ENCODE measurements around the gene AIF1L. TPM values are rescaled to one million over a fixed set of nuclear protein-coding genes. Genes with fewer than 3 reads are reported as not detected.
A peak's percentile ranks its signal among the peaks of the same experiment; 100 is the strongest.

Gene AIF1L
- total RNA-seq, 1 experiment from 2014 or later, result 3.5 TPM

- no peak for DNase-seq (ENCODE audit: low read depth)
These were observed 19.8 kb upstream of the AIF1L start for GRCh38 chr9:131076347-131077195.

GRCh38 chr9:131078427-131079366 lies 17.6 kb upstream of the AIF1L start:
- DNase-seq (ENCODE audit: low read depth), result no peak

- DNase-seq (ENCODE audit: low read depth), result no peak
These were observed 15.7 kb upstream of the AIF1L start for GRCh38 chr9:131080589-131080988.

DNA sequence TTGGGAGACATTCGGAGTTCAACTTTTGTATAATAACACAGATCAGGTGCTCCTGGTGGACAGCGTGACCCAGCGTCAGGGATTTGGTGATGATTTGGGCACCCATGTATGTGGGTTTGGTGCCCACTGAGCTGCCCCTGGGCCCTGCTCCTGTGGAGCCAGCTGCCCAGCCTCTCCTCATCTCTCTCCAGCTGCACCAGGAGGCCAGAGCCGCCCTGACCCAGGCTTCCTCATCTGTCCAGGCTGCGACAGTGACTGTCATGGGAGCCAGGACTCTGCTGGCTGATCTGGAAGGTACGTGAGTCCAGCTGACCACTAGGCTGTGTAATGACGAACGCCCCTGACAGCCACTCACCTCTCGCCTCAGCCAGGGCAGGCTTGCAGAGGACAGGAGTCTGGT lies 14.5 kb upstream of the AIF1L start:
- DNase-seq (ENCODE audit: low read depth), result no peak

GRCh38 chr9:131082774-131083512 lies 13.4 kb upstream of the AIF1L start:
- DNase-seq (ENCODE audit: low read depth), result no peak

- DNase-seq (ENCODE audit: low read depth), result no peak
These were observed 11.5 kb upstream of the AIF1L start for GRCh38 chr9:131084661-131085369.

DNA sequence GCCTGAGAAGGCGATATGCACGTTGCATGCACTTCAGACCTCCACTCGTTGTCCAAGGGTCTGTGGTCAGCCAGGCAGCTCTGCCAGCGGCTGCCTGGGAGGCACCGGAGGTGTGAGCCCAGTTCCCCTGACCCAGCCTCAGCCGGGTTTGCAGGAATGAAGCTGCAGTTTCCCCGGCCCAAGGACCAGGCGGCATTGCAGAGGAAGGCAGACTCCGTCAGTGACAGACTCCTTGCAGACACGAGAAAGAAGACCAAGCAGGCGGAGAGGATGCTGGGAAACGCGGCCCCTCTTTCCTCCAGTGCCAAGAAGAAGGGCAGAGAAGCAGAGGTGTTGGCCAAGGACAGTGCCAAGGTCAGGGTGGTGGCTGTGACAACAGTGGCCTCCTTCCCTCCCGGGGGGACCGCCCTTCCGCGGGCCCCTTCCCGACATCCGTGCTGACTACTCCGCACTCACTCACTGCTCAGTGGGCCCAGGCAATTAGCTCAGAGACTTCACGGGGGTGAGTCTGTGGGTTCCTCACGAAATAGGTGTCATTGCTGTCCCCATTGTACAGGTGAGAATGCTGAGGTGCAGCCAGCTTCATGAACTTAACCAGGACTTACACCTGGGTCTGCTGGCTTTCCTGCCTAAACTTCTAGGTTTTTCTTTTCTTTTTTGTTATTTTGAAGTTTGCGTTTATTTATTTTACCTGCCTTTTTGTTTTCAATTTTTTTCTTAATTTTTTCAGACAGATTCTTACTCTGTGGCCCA lies 10.8 kb upstream of the AIF1L start:
- DNase-seq (ENCODE audit: low read depth), result no peak

- no peak for DNase-seq (ENCODE audit: low read depth)
These were observed 8.9 kb upstream of the AIF1L start for GRCh38 chr9:131087354-131087893.

DNA sequence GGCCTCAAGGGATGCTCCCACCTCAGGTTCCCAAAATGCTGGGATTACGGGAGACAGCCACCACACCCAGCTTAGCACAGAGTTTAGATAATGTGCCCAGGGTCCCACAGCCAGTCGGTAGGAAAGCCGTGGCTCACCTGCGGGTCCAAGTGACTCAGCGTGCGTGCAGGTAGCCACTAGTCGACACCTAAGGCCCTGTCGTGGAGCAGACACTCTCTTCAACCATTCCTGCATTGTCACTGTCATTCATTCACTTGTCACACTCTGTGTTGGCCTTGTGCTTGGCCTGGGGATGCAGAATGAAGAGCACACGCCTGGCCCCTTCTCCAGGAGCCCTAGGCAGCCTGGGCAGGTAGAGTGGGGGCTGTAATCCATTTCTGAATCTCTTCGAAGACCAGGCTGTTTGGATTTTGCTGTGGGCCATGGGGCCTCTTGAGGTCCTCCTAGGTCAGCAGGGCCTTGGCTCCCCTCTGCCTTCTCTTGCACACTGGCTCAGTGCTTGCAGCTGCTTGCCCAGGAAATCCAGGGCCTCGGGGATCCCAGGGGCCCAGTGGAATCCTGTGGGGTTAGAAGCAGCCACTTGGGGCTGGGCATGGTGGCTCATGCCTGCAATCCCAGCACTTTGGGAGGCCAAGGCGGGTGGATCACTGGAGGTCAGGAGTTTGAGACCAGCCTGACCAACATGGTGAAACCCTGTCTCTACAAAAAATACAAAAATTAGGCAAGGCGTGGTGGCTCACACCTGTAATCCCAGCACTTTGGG lies 6.1 kb upstream of the AIF1L start:
- no peak for DNase-seq (ENCODE audit: low read depth)

DNA sequence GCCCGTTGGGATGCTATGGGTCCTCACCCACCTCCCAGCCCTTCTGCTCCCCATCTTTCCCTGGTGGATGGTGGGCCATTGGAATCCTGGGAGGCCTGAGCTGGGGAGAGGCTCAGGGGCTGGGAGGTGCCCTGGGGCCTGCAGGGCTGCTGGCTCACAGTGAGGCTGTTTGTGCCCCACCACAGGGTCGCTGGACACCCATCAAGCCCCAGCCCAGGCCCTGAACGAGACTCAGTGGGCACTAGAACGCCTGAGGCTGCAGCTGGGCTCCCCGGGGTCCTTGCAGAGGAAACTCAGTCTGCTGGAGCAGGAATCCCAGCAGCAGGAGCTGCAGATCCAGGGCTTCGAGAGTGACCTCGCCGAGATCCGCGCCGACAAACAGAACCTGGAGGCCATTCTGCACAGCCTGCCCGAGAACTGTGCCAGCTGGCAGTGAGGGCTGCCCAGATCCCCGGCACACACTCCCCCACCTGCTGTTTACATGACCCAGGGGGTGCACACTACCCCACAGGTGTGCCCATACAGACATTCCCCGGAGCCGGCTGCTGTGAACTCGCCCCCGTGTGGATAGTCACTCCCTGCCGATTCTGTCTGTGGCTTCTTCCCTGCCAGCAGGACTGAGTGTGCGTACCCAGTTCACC lies 4.9 kb upstream of the AIF1L start:
- no peak for DNase-seq (ENCODE audit: low read depth)

DNA sequence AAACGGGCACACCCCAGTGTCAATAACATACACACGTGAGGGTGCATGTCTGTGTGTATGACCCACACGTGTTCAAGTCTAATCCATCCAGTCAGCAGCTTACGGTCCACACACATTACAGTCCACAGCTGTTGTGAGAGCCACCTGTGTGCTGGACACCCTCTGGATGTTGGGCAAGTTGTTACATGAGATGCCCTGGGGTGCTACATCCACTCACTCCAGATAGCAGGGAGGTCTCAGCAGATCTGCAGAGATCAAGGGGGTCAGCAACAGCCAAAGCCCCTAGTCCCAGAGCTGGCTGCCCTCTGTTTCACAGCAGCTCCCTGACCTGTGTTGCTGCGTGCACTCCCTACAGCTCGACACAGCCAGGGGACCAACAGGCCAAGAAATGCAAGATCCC lies 4.3 kb upstream of the AIF1L start:
- DNase-seq (ENCODE audit: low read depth), result no peak

- DNase-seq (ENCODE audit: low read depth), result no peak
These were observed 3.5 kb upstream of the AIF1L start for GRCh38 chr9:131092548-131093440.

- no peak for DNase-seq (ENCODE audit: low read depth)
These were observed 2.3 kb upstream of the AIF1L start for GRCh38 chr9:131094015-131094414.

DNA sequence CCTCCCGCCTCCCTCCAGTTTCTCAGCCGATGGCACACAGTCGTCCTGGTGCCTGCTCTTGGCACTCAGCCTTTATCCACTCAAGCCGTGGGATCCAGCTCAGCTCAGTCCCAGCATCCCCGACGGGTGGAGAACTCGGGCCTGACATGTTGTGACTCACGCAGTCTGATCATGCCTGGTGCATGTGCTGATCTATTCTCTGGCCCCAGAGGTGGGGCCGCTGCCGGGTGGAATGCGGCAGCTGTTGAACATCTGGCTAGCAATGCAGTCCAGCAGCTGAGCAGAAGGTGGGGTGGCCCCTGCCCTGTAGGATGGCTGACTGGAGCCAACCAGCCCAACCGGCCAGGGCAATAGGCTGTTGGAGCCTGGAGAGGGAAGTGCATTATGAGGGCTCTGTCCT lies 1.7 kb upstream of the AIF1L start:
- peak; percentile 51 for DNase-seq (ENCODE audit: low read depth)

- DNase-seq (ENCODE audit: low read depth), result no peak
These were observed 564 bp upstream of the AIF1L start for GRCh38 chr9:131095666-131096268.

- no peak for DNase-seq (ENCODE audit: low read depth)
These were observed 1.0 kb downstream of the AIF1L start for GRCh38 chr9:131097126-131097947.

DNA sequence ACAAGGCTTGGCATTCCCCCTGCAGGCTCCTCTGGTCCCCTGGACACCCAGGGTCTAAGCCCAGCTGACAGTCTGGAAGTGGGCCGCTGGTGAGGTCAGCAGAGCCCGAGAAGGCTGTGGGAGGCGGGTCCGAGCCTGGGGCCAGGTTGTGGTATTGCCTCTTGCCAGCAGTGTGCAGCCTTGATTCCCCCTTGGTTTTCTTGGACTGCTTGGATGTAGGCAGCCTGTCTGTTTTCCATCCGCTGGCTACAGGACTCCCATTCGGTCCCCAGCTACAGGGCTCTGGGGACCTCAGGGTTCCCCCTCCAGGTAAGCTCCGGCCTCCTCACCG lies 1.6 kb downstream of the AIF1L start:
- DNase-seq (ENCODE audit: low read depth), result no peak

All from Daoy (cell line).